ENCODE measurements around the gene SMG7.
A peak's percentile ranks its signal among the peaks of the same experiment; 100 is the strongest.

SMG7 gene

DNA sequence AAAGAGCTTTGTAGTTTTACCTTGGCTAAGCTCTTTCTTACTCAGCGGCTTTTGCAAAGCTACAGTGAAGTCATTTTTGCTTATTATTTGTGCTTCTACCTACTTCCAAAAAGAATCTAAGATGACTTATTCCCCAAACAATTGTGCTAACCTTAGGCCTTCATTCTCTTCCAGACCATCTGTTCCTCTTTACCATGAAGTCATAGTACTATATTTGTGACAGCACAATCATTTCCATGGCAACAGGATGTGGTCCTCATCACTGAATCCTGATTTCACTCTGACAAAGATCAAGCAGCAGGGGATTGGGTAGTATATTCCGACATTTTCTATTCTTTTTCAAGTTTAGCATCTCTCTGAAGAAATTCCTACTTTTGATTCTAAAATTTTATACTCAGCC is 29.3 kb upstream of the SMG7 start:
- no peak for TF ChIP-seq Cebpa-rat (IDR thresholded peaks at IDR 0.05)
- Histone ChIP-seq H4K20me1 (no peaks in the 10 kb centered on the region), H3K4me1 (peaks cover 0 to 7% (median 0%) of the 10 kb centered on the region in 10 experiments; a peak in 2 of 20 replicates), H3K27ac (no peak overlapping the region), H3K4me2 (no peak overlapping the region), H3K9ac (no peak overlapping the region), H3K9me3 (replicated peaks in 1 of 11) (no peaks in the 10 kb centered on the region), H3K36me3 (no peaks in the 10 kb centered on the region), H3K27me3 (no peaks in the 10 kb centered on the region), H3K4me3 (no peak overlapping the region)

- Histone ChIP-seq H3K27ac (no peak overlapping the region), H3K9ac (no peak overlapping the region), H4K20me1 (no peaks in the 10 kb centered on the region), H3K4me2 (no peak overlapping the region), H3K27me3 (no peaks in the 10 kb centered on the region), H3K4me1 (peaks cover 0 to 7% (median 0%) of the 10 kb centered on the region in 10 experiments; a peak in 2 of 20 replicates), H3K4me3 (no peak overlapping the region), H3K9me3 (replicated peaks in 1 of 11) (no peaks in the 10 kb centered on the region), H3K36me3 (no peaks in the 10 kb centered on the region)
- no peak for TF ChIP-seq Cebpa-rat (IDR thresholded peaks at IDR 0.05)
These were observed 28.8 kb upstream of the SMG7 start for GRCh38 chr1:183443466-183443865.

- Histone ChIP-seq H3K4me3 (no peak overlapping the region), H3K4me1 (peaks cover 0 to 7% (median 0%) of the 10 kb centered on the region in 10 experiments; a peak in 2 of 20 replicates), H3K27ac (no peak overlapping the region), H3K27me3 (no peaks in the 10 kb centered on the region), H3K9ac (no peak overlapping the region), H3K9me3 (replicated peaks in 1 of 11) (no peaks in the 10 kb centered on the region), H3K36me3 (no peaks in the 10 kb centered on the region), H4K20me1 (no peaks in the 10 kb centered on the region), H3K4me2 (no peak overlapping the region)
- no peak for TF ChIP-seq Cebpa-rat (IDR thresholded peaks at IDR 0.05)
These were observed 28.1 kb upstream of the SMG7 start for GRCh38 chr1:183444243-183444642.

DNA sequence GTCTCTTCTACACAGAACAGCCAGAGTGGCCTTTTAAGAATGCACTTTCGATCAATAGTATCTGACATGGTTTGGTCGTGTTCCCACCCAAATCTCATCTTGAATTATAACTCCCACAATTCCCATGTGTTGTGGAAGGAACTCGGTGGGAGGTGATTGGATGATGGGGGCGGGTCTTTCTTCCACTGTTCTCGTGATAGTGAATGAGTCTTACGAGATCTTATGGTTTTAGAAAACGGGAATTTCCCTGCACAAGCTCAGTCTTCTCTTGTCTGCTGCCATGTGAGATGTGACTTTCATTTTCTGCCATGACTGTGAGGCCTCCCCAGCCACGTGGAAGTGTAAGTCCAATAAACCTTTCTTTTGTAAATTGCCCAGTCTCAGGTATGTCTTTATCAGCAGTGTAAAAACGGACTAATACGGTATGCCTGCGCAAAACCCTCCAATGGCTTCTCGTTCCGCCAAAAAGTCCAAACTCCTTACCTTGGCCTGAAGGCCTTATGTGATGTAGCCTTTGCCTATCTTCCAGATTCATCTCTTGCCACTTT is 23.0 kb upstream of the SMG7 start:
- Histone ChIP-seq H3K9me3 (replicated peaks in 1 of 11) (no peaks in the 10 kb centered on the region), H3K4me3 (no peak overlapping the region), H3K9ac (no peak overlapping the region), H3K4me1 (no peaks in the 10 kb centered on the region), H3K27me3 (no peaks in the 10 kb centered on the region), H3K36me3 (no peaks in the 10 kb centered on the region), H3K4me2 (no peak overlapping the region), H3K27ac (no peak overlapping the region), H4K20me1 (no peaks in the 10 kb centered on the region)
- no peak for TF ChIP-seq Cebpa-rat (IDR thresholded peaks at IDR 0.05)

DNA sequence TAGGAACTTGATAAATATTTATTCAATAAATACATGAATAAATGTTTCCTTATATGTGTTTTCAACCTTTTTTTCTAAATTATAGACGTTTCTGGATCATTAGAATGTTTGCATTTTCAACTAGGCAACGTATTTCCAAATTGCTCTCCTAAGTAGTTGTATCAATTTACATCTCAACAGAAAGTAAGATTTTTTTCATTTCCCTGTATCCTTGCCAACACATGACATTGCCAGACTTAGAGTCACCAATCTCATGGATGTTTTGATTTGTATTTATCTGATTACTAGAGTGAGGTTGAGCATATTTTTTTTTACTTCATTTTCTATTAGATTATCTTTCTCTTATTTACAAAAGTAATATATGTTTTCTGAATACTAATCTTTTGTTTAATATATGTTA is 22.2 kb upstream of the SMG7 start:
- no peak for TF ChIP-seq Cebpa-rat (IDR thresholded peaks at IDR 0.05)
- H3K9ac ChIP-seq = no peak overlapping the region
- H3K4me2 ChIP-seq = no peak overlapping the region
- no peaks in the 10 kb centered on the region for H3K27me3 ChIP-seq
- no peaks in the 10 kb centered on the region for H3K36me3 ChIP-seq
- H3K9me3 ChIP-seq (replicated peaks in 1 of 11) = no peaks in the 10 kb centered on the region
- H3K4me1 ChIP-seq = no peaks in the 10 kb centered on the region
- no peak overlapping the region for H3K27ac ChIP-seq
- H3K4me3 ChIP-seq = no peak overlapping the region
- H4K20me1 ChIP-seq = no peaks in the 10 kb centered on the region

GRCh38 chr1:183454377-183454776 is 17.9 kb upstream of the SMG7 start:
- no peak for TF ChIP-seq Cebpa-rat (IDR thresholded peaks at IDR 0.05)
- H3K27me3 ChIP-seq = no peaks in the 10 kb centered on the region
- H4K20me1 ChIP-seq = no peaks in the 10 kb centered on the region
- H3K9me3 ChIP-seq (replicated peaks in 1 of 11) = peaks cover 0 to 4% (median 0%) of the 10 kb centered on the region in 11 experiments; a peak in 1 of 22 replicates
- H3K4me3 ChIP-seq = no peak overlapping the region
- no peaks in the 10 kb centered on the region for H3K4me1 ChIP-seq
- no peak overlapping the region for H3K9ac ChIP-seq
- no peak overlapping the region for H3K27ac ChIP-seq
- no peaks in the 10 kb centered on the region for H3K36me3 ChIP-seq
- no peak overlapping the region for H3K4me2 ChIP-seq

- Histone ChIP-seq H3K36me3 (no peaks in the 10 kb centered on the region), H4K20me1 (no peaks in the 10 kb centered on the region), H3K27ac (no peak overlapping the region), H3K4me1 (peaks cover 0 to 20% (median 11%) of the 10 kb centered on the region in 10 experiments; a peak in 14 of 20 replicates), H3K4me3 (no peak overlapping the region), H3K9me3 (replicated peaks in 1 of 11) (peaks cover 0 to 22% (median 14%) of the 10 kb centered on the region in 11 experiments; a peak in 12 of 22 replicates), H3K4me2 (no peak overlapping the region), H3K27me3 (no peaks in the 10 kb centered on the region), H3K9ac (no peak overlapping the region)
- peak in 1 of 11 experiments; percentile 23; a peak in 1 of 22 replicates for TF ChIP-seq Cebpa-rat (IDR thresholded peaks at IDR 0.05)
These were observed 15.5 kb upstream of the SMG7 start for GRCh38 chr1:183456826-183457225.

GRCh38 chr1:183457449-183457848 is 14.8 kb upstream of the SMG7 start:
- no peak overlapping the region for H3K9ac ChIP-seq
- TF ChIP-seq Cebpa-rat (IDR thresholded peaks at IDR 0.05) = no peak
- no peaks in the 10 kb centered on the region for H3K36me3 ChIP-seq
- peaks cover 0 to 25% (median 14%) of the 10 kb centered on the region in 11 experiments; a peak in 12 of 22 replicates for H3K9me3 ChIP-seq (replicated peaks in 1 of 11)
- H4K20me1 ChIP-seq = no peaks in the 10 kb centered on the region
- no peak overlapping the region for H3K27ac ChIP-seq
- H3K27me3 ChIP-seq = no peaks in the 10 kb centered on the region
- H3K4me2 ChIP-seq = no peak overlapping the region
- peaks cover 0 to 26% (median 16%) of the 10 kb centered on the region in 10 experiments; a peak in 14 of 20 replicates for H3K4me1 ChIP-seq
- no peak overlapping the region for H3K4me3 ChIP-seq

- no peak for TF ChIP-seq Cebpa-rat (IDR thresholded peaks at IDR 0.05)
These were observed 11.7 kb upstream of the SMG7 start for GRCh38 chr1:183460596-183460995.

DNA sequence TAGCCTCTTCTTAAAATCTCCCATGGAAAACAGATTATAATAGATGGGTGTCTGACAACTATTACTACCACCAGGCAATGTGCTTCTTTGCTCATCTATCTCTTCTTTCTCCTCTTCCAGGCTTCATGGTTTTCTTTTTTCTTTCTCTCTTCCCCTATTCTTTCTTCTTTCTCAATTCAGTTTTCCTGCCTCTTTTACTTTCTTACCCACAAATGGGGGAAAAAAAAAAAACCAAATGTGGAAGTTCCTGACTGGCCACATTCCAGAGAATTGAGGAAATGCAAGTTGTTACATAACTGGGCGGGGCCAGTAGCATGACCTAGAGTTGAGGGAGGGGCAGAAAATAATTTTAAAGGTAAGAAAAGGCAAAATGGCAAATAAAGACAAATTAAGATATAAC is 10.9 kb upstream of the SMG7 start:
- TF ChIP-seq Cebpa-rat (IDR thresholded peaks at IDR 0.05) = no peak
- Histone ChIP-seq H4K20me1 (no peaks in the 10 kb centered on the region), H3K4me2 (peak overlapping the region in 8 of 11 experiments; percentile 32 to 66 (median 52); a peak in 15 of 22 replicates), H3K27ac (peak overlapping the region in 7 of 11 experiments; percentile 13 to 56 (median 41); a peak in 8 of 22 replicates), H3K36me3 (no peaks in the 10 kb centered on the region), H3K9ac (no peak overlapping the region), H3K4me1 (peaks cover 0 to 45% (median 17%) of the 10 kb centered on the region in 10 experiments; a peak in 14 of 20 replicates), H3K4me3 (peak overlapping the region in 3 of 10 experiments; percentile 3 to 12 (median 8); a peak in 2 of 20 replicates), H3K9me3 (replicated peaks in 1 of 11) (peaks cover 0 to 25% (median 14%) of the 10 kb centered on the region in 11 experiments; a peak in 12 of 22 replicates), H3K27me3 (no peaks in the 10 kb centered on the region)

More at GRCh38 chr1:183460596-183460995, 11.7 kb upstream of the SMG7 start:
- peak overlapping the region in 2 of 10 experiments; percentile 3 to 12; a peak in 1 of 20 replicates for H3K4me3 ChIP-seq
- H3K9ac ChIP-seq = no peak overlapping the region
- H4K20me1 ChIP-seq = no peaks in the 10 kb centered on the region
- no peaks in the 10 kb centered on the region for H3K36me3 ChIP-seq
- H3K9me3 ChIP-seq (replicated peaks in 1 of 11) = peaks cover 0 to 25% (median 14%) of the 10 kb centered on the region in 11 experiments; a peak in 12 of 22 replicates
- peak overlapping the region in 2 of 11 experiments; percentile 44 to 56; a peak in 2 of 22 replicates for H3K27ac ChIP-seq
- no peaks in the 10 kb centered on the region for H3K27me3 ChIP-seq
- H3K4me2 ChIP-seq = peak overlapping the region in 7 of 11 experiments; percentile 32 to 66 (median 53); a peak in 12 of 22 replicates
- H3K4me1 ChIP-seq = peaks cover 0 to 43% (median 17%) of the 10 kb centered on the region in 10 experiments; a peak in 14 of 20 replicates

All from BLaER1 treated with 17β-estradiol and CSF1 and Interleukin-3, amounts not matched to agents 10 nM and 100 nM (cell line).